Activated T-cell treated with anti-CD3 and anti-CD28 coated beads, Interleukin-2, amount 50 U/mL, for 72 hours (primary cell): Measurements from ENCODE around the gene STRN. TPM values are rescaled to one million over a fixed set of nuclear protein-coding genes. Genes with fewer than 3 reads are reported as not detected.
A peak's percentile ranks its signal among the peaks of the same experiment; 100 is the strongest.

Experiments used
- ATAC-seq, 2 donors: fragments of 150-1000 bp; cut with Tn5 transposase; replicated peaks in 1 of 2; 2 replicates each; pipeline ENCODE4 v1.10.0; 2021; ENCODE audit warnings: moderate library complexity in 2 of 2, mild to moderate bottlenecking in 1 of 2
- DNase-seq, 2 donors: peaks; one replicate each; pipeline ENCODE4 v3.0.0; 2021 to 2022; ENCODE audit warnings: mixed read lengths in 1 of 2
- H3K27ac Mint-ChIP-seq: one replicate; pipeline ENCODE4 v1.8.0; 2022; ENCODE audit warnings: mild to moderate bottlenecking, moderate library complexity, mixed read lengths
- H3K27me3 Mint-ChIP-seq: one replicate; pipeline ENCODE4 v1.8.0; 2022; ENCODE audit warnings: low read depth, mixed read lengths
- H3K36me3 Mint-ChIP-seq, 2 donors: one replicate each; pipeline ENCODE4 v1.8.0; 2022; ENCODE audit warnings: mixed read lengths in 2 of 2, mild to moderate bottlenecking in 1 of 2; ENCODE audit not compliant: insufficient read depth in 2 of 2
- H3K4me1 Mint-ChIP-seq: one replicate; pipeline ENCODE4 v1.8.0; 2022; ENCODE audit warnings: low read depth, mixed read lengths
- H3K4me3 Mint-ChIP-seq, 2 donors: one replicate each; pipeline ENCODE4 v1.8.0; 2022; ENCODE audit warnings: mild to moderate bottlenecking in 2 of 2, mixed read lengths in 2 of 2, moderate library complexity in 2 of 2
- H3K9me3 Mint-ChIP-seq, 2 donors: one replicate each; pipeline ENCODE4 v1.8.0; 2022; ENCODE audit warnings: mixed read lengths in 2 of 2
- total RNA-seq, 2 donors: library from RNA; stranded (reverse); gene quantifications; one replicate each; pipeline ENCODE4 v1.2.3, GENCODE V29; 2022

STRN gene
- total RNA-seq, 2 donors from 2014 or later, result 34.1 to 41.7 TPM

- peaks cover 0 to 4% of the 10 kb centered on the region in 2 donors for H3K36me3 Mint-ChIP-seq
- no peak for DNase-seq
These were observed 83.8 kb downstream of the STRN start for GRCh38 chr2:36882532-36882931.

GRCh38 chr2:36881816-36882215 is 84.5 kb downstream of the STRN start:
- Mint-ChIP-seq H3K4me3 (no peak overlapping the region), H3K27ac (no peak overlapping the region), H3K36me3 (peaks cover 0 to 4% of the 10 kb centered on the region in 2 donors), H3K9me3 (no peaks in the 10 kb centered on the region), H3K27me3 (no peaks in the 10 kb centered on the region), H3K4me1 (no peaks in the 10 kb centered on the region)
- no peak for ATAC-seq
- no peak for DNase-seq

More at GRCh38 chr2:36882532-36882931, 83.8 kb downstream of the STRN start:
- ATAC-seq, result no peak
- no peaks in the 10 kb centered on the region for H3K9me3 Mint-ChIP-seq
- no peaks in the 10 kb centered on the region for H3K4me1 Mint-ChIP-seq
- no peak overlapping the region for H3K27ac Mint-ChIP-seq
- H3K4me3 Mint-ChIP-seq, result no peak overlapping the region
- no peaks in the 10 kb centered on the region for H3K27me3 Mint-ChIP-seq

- Mint-ChIP-seq H3K27me3 (no peaks in the 10 kb centered on the region), H3K27ac (no peak overlapping the region), H3K4me1 (no peaks in the 10 kb centered on the region), H3K36me3 (peaks cover 8 to 24% of the 10 kb centered on the region in 2 donors), H3K4me3 (no peak overlapping the region), H3K9me3 (no peaks in the 10 kb centered on the region)
- DNase-seq (no peak), ATAC-seq (no peak)
These were observed 87.9 kb downstream of the STRN start for GRCh38 chr2:36878429-36878828.

GRCh38 chr2:36871068-36871707 is 95.1 kb downstream of the STRN start:
- no peaks in the 10 kb centered on the region for H3K27me3 Mint-ChIP-seq
- H3K4me3 Mint-ChIP-seq, result no peak overlapping the region
- ATAC-seq (peak; percentile 32 to 70), DNase-seq (no peak)
- peaks cover 13% of the 10 kb centered on the region for H3K4me1 Mint-ChIP-seq
- H3K9me3 Mint-ChIP-seq, result no peaks in the 10 kb centered on the region
- peaks cover 11 to 38% of the 10 kb centered on the region in 2 donors for H3K36me3 Mint-ChIP-seq
- H3K27ac Mint-ChIP-seq, result no peak overlapping the region

GRCh38 chr2:36869606-36870005 is 96.7 kb downstream of the STRN start:
- H3K4me1 Mint-ChIP-seq, result peaks cover 13% of the 10 kb centered on the region
- no peak overlapping the region for H3K4me3 Mint-ChIP-seq
- peaks cover 8 to 30% of the 10 kb centered on the region in 2 donors for H3K36me3 Mint-ChIP-seq
- no peaks in the 10 kb centered on the region for H3K27me3 Mint-ChIP-seq
- no peak for ATAC-seq
- H3K27ac Mint-ChIP-seq, result no peak overlapping the region
- no peaks in the 10 kb centered on the region for H3K9me3 Mint-ChIP-seq
- DNase-seq, result no peak

GRCh38 chr2:36861896-36862295 is 104.4 kb downstream of the STRN start:
- ATAC-seq, result no peak

GRCh38 chr2:36859366-36859792 is 107.0 kb downstream of the STRN start:
- Mint-ChIP-seq H3K36me3 (peaks cover 6 to 17% of the 10 kb centered on the region in 2 donors), H3K27ac (peak overlapping the region; percentile 58), H3K9me3 (no peaks in the 10 kb centered on the region), H3K4me3 (peak overlapping the region in 1 of 2 donors; percentile 33), H3K4me1 (peaks cover 20% of the 10 kb centered on the region), H3K27me3 (no peaks in the 10 kb centered on the region)
- DNase-seq, result no peak
- ATAC-seq, result peak; percentile 58 to 79

More at GRCh38 chr2:36861896-36862295, 104.4 kb downstream of the STRN start:
- H3K9me3 Mint-ChIP-seq, result no peaks in the 10 kb centered on the region
- DNase-seq, result no peak
- H3K27ac Mint-ChIP-seq, result no peak overlapping the region
- H3K36me3 Mint-ChIP-seq, result peaks cover 8 to 24% of the 10 kb centered on the region in 2 donors
- no peaks in the 10 kb centered on the region for H3K27me3 Mint-ChIP-seq
- H3K4me3 Mint-ChIP-seq, result no peak overlapping the region
- peaks cover 20% of the 10 kb centered on the region for H3K4me1 Mint-ChIP-seq

GRCh38 chr2:36858551-36859365 is 107.6 kb downstream of the STRN start:
- H3K36me3 Mint-ChIP-seq, result peaks cover 6 to 16% of the 10 kb centered on the region in 2 donors
- H3K4me3 Mint-ChIP-seq, result peak overlapping the region in 1 of 2 donors; percentile 33
- DNase-seq (no peak), ATAC-seq (peak; percentile 43 to 64)
- peaks cover 20% of the 10 kb centered on the region for H3K4me1 Mint-ChIP-seq
- no peaks in the 10 kb centered on the region for H3K9me3 Mint-ChIP-seq
- no peaks in the 10 kb centered on the region for H3K27me3 Mint-ChIP-seq
- peak overlapping the region; percentile 58 for H3K27ac Mint-ChIP-seq

- no peak overlapping the region for H3K27ac Mint-ChIP-seq
- ATAC-seq (no peak), DNase-seq (no peak)
- H3K27me3 Mint-ChIP-seq, result no peaks in the 10 kb centered on the region
- no peak overlapping the region for H3K4me3 Mint-ChIP-seq
- H3K9me3 Mint-ChIP-seq, result no peaks in the 10 kb centered on the region
- peaks cover 2 to 14% of the 10 kb centered on the region in 2 donors for H3K36me3 Mint-ChIP-seq
- peaks cover 20% of the 10 kb centered on the region for H3K4me1 Mint-ChIP-seq
These were observed 108.6 kb downstream of the STRN start for GRCh38 chr2:36857713-36858112.

GRCh38 chr2:36855429-36855828 is 110.9 kb downstream of the STRN start:
- Mint-ChIP-seq H3K27ac (no peak overlapping the region), H3K9me3 (no peaks in the 10 kb centered on the region), H3K36me3 (peaks cover 6 to 17% of the 10 kb centered on the region in 2 donors), H3K4me1 (peaks cover 20% of the 10 kb centered on the region), H3K27me3 (no peaks in the 10 kb centered on the region), H3K4me3 (no peak overlapping the region)
- DNase-seq, result no peak
- ATAC-seq, result no peak

GRCh38 chr2:36854241-36854640 is 112.1 kb downstream of the STRN start:
- Mint-ChIP-seq H3K4me1 (peaks cover 13% of the 10 kb centered on the region), H3K4me3 (no peak overlapping the region), H3K9me3 (no peaks in the 10 kb centered on the region)

GRCh38 chr2:36849265-36849664 is 117.1 kb downstream of the STRN start:
- H3K27me3 Mint-ChIP-seq, result no peaks in the 10 kb centered on the region
- peaks cover 4 to 7% of the 10 kb centered on the region in 2 donors for H3K36me3 Mint-ChIP-seq
- ATAC-seq, result no peak
- no peak overlapping the region for H3K27ac Mint-ChIP-seq
- no peak for DNase-seq
- no peaks in the 10 kb centered on the region for H3K9me3 Mint-ChIP-seq
- H3K4me1 Mint-ChIP-seq, result no peaks in the 10 kb centered on the region
- H3K4me3 Mint-ChIP-seq, result no peak overlapping the region

More at GRCh38 chr2:36854241-36854640, 112.1 kb downstream of the STRN start:
- no peak for ATAC-seq
- no peaks in the 10 kb centered on the region for H3K27me3 Mint-ChIP-seq
- no peak for DNase-seq
- H3K27ac Mint-ChIP-seq, result no peak overlapping the region
- H3K36me3 Mint-ChIP-seq, result peaks cover 4 to 12% of the 10 kb centered on the region in 2 donors

- peak overlapping the region; percentile 55 for H3K27ac Mint-ChIP-seq
- no peaks in the 10 kb centered on the region for H3K4me1 Mint-ChIP-seq
- H3K9me3 Mint-ChIP-seq, result no peaks in the 10 kb centered on the region
- no peak overlapping the region for H3K4me3 Mint-ChIP-seq
- no peaks in the 10 kb centered on the region for H3K27me3 Mint-ChIP-seq
- DNase-seq (no peak), ATAC-seq (no peak)
- H3K36me3 Mint-ChIP-seq, result peaks cover 0 to 2% of the 10 kb centered on the region in 2 donors
These were observed 122.5 kb downstream of the STRN start for GRCh38 chr2:36843838-36844237.
